ENCODE measurements around the gene CCDC201.
A peak's percentile ranks its signal among the peaks of the same experiment; 100 is the strongest.
"Not testable (repeated sequence)": the region's sequence is repeated elsewhere in the genome, so short reads cannot be mapped to it uniquely, and the experiment has no call there.

Gene CCDC201

DNA sequence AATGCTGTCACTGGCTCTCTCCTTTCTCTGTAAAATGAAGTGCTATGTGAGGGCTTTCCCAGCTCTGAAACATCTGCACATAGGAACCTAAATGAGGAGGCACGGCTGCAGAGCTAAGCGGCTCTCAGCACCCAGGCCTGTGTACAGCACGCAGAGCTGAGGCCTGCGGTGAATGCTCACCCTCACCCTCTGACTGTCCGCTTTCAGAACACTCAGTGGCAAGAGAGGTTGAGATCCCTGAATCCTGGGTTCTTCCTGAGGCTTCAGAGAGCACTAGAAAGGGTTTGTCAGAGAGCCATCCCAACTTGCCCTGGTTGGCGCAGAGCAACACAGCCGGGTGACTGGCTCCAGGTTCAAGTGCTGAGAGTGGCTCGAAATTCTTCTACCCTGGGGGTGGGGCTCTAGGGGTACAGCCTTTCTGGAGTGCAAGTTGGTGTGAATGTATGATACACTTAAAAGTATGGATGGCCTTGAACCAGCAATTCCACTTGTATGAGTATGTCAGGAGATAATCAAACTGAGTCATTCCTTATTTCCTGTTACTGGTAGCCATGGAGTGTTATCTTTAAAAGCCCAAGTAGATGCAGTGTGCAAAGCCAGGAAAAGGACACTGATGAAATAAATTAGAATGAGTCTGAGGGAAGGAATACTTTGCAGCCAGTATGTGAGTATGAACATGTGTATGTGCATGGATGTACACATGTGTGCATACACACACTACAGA, 1.7 kb upstream of the CCDC201 start:
- peak; percentile 80 for DNase-seq

- no peak for DNase-seq
Measured at GRCh38 chr7:45873355-45873754, 473 bp upstream of the CCDC201 start.

GRCh38 chr7:45872116-45873034, 507 bp downstream of the CCDC201 start:
- no peak for DNase-seq

- peak; percentile 17 for DNase-seq
Measured at GRCh38 chr7:45869426-45869825, 3.5 kb downstream of the CCDC201 start.

- no peak for DNase-seq
Measured at GRCh38 chr7:45867471-45867870, 5.4 kb downstream of the CCDC201 start.

GRCh38 chr7:45865594-45866410, 7.1 kb downstream of the CCDC201 start:
- DNase-seq: no peak

DNA sequence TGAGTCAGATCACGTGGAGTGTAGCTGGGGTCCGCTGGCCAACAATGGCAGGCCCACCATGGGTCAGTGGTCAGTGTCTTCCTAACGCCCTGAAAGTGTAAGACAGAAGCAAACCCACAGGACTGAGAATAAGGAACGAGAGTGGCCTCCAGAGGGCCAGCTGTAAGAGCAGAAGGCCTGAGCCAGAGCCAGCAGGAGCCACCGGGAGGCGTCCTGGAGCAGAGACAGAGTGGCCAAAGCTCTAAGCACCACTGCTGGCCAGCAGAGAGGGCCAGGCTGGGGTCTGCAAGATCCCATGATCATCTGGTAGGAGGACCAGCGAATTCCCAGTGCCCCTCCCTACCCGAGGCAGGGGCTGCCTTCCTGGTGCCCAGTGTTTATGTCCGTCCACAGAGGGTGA, 9.2 kb downstream of the CCDC201 start:
- DNase-seq: no peak

DNA sequence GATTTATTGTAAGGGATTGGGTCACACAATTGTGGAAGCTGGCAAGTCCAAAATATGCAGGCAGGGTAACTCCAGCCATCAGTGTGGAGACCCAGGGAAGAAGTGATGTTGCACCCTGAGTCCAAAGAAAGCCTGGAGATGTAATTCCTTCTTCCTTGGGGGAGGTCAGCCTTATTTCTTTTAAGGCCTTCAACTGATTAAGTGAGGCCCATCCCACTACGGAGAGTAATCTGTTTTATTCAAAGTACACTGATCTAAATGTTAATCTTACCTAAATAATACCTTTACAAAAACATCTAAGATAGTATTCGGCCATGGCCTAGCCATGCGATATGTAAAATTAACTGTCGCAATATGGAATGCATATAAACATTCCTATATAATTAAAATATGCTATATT, 16.0 kb downstream of the CCDC201 start:
- not testable (repeated sequence) for DNase-seq

GRCh38 chr7:45855680-45856079, 17.2 kb downstream of the CCDC201 start:
- DNase-seq: not testable (repeated sequence)

DNA sequence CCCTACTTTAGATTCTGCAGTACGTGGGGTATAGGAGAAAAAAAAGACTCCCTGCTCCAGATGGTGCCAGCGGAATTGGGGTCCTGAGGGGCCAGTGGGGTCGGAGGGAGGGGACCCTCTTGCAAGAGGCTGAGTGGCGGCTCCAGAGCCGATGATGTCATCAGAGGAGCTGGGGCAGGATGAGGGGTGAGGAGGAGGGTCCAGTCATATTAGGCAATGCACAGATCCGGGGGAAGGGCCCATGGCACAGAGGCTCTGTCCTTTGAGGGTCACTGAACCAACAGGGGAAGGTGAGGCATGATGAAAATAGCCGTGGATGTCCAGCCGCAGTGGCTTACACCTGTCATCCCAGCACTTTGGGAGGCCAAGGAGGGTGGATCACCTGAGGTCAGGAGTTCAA, 19.4 kb downstream of the CCDC201 start:
- DNase-seq: not testable (repeated sequence)

DNA sequence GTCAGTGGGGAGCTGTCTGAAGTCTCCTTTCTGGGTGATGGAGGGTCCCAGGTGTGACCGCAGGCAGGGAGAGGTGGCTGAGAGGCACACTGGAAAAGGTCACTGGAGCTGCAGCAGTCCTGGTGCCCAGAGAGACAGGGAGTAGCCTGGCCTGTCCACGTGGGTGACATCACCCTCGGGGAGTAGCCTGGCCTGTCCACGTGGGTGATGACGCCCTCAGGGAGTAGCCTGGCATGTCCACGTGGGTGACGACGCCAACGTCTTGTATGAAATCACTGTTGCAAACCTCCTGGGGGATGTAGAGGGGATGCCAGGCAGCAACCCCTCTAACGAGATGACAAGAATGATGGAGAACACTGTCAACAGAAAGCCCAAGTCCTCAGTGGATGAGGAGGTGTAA, 19.9 kb downstream of the CCDC201 start:
- DNase-seq: not testable (repeated sequence)

- not testable (repeated sequence) for DNase-seq
Measured at GRCh38 chr7:45848734-45849133, 24.1 kb downstream of the CCDC201 start.

GRCh38 chr7:45846536-45846935, 26.3 kb downstream of the CCDC201 start:
- DNase-seq: not testable (repeated sequence)

GRCh38 chr7:45841926-45842717, 30.8 kb downstream of the CCDC201 start:
- not testable (repeated sequence) for DNase-seq

DNA sequence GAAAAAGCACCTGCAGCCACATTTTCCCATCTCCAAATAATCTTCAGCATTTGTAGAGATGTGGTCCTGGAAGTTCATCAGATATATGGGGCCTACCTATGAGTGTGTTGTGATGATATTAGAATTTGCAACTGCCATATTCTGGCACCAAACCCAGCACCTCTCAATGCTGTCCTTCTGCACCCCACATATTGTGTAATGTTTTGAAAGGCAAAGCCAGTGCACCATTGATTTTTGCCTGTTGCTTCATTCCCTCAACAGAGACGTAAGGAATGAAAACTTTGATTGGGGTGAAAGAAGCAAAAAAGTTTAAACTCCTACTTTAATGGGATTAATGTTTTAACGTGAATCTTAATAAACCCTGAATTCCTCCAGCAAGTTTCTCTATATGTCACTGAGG, 34.0 kb downstream of the CCDC201 start:
- not testable (repeated sequence) for DNase-seq

- DNase-seq: peak; percentile 27
Measured at GRCh38 chr7:45832433-45833177, 40.3 kb downstream of the CCDC201 start.

DNA sequence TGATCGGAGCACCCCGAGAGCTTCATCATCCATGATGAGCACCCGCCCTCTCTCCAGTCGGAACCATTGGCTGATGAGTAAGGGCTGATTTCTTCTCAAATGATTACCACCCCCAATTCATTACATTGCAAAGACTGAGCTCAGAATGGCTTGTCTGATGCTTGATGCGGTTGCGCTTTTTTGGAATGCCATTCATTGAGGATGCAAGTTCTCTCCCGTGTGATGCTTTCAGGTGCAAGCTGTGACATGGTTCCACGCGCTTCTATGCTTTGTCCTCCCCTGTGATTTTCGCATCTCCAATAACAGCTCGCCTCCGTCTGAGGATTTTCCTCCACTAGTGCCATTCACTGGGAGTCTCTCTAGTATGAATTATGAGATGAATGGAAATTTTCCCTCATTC, 43.0 kb downstream of the CCDC201 start:
- DNase-seq: not testable (repeated sequence)

DNA sequence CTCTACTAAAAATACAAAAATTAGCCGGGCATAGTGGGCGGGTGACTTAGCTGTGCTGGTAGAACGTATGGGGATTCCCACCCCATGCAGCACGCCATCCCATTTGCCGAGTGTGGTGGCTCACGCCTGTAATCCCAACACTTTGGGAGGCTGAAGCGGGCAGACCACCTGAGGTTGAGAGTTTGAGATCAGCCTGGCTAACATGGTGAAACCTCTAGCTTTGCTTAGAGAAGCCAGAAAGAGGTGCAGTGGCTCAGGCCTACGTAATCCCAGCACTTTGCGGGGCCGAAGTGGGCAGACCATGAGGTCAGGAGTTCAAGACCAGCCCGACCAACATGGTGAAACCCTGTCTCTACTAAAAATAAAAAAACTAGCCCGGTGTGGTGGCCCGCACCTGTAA, 45.2 kb downstream of the CCDC201 start:
- not testable (repeated sequence) for DNase-seq

- DNase-seq: not testable (repeated sequence)
Measured at GRCh38 chr7:45826550-45826949, 46.3 kb downstream of the CCDC201 start.

GRCh38 chr7:45818763-45819162, 54.1 kb downstream of the CCDC201 start:
- not testable (repeated sequence) for DNase-seq

DNA sequence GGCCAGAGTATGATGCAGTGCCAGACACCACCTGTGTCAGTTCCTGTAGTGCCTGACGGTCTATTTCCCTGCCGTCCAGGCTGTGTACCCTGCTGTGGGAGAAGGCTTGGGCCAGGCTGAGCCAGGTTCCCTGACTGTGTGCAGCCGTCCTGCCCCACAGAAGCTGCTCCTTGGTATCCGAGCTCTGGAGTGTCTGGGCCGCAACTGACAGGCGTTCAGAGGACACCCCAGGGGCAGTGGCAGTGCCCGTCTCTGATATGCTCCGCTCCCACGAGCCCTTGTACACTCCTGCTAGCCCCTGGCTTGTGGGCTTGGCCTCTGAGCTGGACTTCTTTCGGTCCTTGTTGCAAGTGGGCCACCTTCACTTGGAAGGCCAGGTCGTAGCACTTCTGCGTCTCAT, 55.0 kb downstream of the CCDC201 start:
- not testable (repeated sequence) for DNase-seq

Measured in fibroblast of skin of abdomen (primary cell).